GM15510 (cell line): ENCODE results near the gene ADSL.

Experiments used
- POLR2A ChIP-seq: IDR thresholded peaks from 3 replicates; pipeline ENCODE4 v1.6.1; 2011; ENCODE audit warnings: borderline replicate concordance; ENCODE audit not compliant: insufficient read length; ENCODE audit errors: extremely low read depth

Gene ADSL

DNA sequence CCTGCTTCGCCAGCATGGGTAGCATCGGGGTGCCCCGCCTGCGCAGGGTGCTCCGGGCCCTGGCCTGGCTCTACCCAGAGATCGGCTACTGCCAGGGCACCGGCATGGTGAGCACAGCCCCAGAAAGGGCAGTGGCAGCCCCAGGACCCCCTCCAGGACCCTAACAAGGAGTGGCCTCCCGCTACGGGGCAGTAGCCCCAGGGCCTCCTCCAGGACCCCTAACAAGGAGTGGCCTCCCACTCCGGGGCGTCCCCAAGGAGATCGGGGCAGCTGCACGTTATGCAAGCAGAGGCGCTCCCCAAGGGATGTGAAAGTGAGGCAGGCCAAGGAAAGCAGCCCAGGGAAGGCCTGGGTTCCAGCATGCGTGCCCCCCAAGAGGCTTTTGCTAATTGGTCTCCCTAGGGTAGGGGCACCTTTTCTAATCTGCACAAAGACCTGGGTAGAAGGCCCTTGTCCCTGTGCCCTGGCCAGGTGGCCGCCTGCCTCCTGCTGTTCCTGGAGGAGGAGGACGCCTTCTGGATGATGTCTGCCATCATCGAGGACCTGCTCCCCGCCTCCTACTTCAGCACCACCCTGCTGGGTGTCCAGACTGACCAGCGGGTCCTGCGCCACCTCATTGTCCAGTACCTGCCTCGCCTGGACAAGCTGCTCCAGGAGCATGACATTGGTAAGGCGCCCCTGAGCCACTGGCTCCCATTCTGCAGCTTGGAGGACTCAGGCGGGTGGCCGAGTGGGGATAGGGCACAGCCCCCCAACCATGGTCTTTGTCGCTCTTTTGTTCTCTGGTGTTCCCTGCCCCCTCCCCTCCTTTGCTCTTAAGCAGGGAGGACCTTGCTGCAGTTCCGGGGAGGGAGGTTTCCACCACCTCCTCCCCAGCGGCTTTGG lies 59.1 kb downstream of the ADSL start:
- TF ChIP-seq POLR2A = no peak

GRCh38 chr22:40406063-40406890 lies 60.0 kb downstream of the ADSL start:
- TF ChIP-seq POLR2A = no peak

DNA sequence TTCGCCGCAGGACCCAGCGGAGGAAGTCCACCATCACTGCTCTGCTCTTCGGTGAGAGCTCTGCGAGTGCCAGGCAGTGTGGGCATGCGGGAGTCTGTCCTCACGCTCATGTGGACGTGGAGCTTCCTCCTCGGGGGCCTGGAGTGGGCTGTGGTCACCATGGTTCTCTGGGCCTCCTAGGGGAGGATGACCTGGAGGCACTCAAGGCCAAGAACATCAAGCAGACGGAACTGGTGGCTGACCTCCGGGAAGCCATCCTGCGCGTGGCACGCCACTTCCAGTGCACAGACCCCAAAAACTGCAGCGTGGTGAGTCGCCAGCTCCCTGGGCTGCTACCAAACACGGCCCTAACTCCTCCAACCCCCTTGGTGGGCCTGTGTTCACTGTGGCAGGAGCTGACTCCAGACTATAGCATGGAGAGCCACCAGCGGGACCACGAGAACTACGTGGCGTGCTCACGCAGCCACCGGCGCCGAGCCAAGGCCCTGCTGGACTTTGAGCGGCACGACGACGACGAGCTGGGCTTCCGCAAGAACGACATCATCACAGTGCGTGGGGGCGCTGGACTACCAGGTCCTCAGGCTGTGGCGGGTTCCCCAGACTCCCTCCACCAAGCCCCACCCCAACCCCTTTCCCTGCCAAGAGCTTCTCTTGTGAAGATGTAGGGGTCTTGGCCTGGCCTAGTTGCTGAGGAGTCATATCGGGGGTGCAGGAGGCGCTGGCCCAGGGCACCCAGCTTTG lies 60.9 kb downstream of the ADSL start:
- no peak for TF ChIP-seq POLR2A

DNA sequence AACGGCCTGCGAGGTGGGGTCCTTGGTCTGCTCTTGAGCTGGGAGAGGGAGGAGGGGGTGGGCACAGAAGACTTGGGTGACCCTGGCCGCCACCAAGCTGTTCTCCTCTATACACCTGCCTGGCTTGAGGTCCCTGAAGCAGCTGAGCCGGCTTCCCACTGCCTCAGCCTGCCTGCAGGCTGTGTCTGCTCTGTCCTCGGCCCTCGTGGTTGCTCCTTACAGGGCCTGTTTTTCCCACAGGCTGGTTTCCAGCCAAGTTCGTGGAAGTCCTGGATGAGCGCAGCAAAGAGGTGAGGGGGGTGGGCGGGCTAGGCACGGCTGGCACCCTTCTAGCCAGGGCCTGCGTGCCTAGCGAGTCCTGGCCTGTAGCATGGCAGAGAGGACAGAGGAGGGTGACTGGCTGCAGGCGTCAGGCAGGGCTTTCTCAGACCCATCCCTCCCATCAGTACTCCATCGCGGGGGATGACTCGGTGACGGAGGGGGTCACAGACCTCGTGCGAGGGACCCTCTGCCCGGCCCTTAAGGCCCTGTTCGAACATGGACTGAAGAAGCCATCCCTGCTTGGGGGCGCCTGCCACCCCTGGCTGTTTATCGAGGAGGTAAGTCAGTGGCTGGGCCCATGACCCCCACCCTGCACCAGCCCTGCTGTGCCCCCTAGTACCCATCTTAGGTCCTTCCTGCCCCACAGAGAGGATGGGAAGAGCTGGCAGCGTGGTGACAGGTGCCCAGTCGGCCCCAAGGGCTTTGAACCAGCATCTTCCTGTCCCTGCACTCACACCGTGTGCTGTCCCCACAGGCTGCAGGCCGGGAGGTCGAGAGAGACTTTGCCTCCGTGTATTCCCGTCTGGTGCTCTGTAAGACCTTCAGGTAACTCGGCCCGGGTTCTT lies 61.8 kb downstream of the ADSL start:
- no peak for TF ChIP-seq POLR2A

DNA sequence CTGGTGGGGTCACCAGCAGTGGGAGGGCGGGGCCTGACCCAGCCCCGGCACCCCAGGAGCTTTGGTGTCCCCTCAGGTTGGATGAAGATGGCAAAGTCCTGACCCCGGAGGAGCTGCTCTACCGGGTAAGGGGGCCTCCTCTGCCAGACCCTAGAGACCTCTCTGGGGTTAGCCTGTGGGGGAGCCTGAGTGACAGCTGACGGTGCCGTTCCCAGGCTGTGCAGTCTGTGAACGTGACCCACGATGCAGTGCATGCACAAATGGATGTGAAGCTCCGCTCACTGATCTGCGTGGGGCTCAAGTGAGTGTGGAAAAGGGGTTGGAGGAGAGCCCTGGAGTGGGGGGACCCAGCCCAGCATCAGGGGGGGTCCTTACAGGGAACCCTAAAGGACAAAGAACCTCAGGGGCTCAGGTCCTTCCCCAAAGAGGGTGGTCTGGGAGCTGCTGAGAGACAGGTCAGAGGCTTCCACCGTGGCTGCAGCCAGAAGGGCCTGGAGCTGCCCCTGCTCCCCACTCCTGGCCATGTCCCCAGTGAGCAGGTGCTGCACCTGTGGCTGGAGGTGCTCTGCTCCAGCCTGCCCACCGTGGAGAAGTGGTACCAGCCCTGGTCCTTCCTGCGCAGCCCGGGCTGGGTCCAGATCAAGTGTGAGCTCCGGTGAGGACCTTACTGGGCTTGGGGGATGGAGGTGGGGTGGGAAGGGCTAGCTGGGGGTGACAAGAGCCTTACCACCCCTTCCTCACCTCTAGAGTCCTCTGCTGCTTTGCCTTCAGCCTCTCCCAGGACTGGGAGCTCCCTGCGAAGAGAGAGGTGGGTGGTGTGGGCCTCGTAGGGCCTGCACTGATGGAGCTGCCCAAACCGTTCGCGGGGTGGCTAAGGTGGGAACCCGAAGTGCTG lies 62.7 kb downstream of the ADSL start:
- TF ChIP-seq POLR2A = no peak

DNA sequence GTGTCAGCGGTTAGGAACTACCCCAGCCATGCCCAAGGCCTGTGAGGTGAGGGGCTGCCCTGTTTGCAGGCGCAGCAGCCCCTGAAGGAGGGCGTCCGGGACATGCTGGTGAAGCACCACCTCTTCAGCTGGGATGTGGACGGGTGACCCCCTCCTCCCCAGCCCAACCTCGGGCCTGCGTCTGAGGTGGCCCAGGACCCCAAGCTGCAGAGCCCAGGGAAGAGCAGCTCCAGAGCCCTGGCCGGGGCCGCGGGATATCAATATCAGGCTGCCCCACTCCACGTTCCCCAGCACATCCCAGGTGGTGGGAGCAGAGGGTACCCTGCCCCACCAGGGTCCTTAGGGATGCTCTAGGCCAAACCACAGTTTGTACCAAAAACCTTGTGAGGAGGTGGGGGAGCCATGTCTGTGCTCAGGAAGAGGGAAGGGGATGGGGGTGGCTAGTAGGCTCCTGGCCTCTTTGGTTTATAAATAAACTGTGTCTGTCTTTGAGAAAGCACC lies 63.4 kb downstream of the ADSL start:
- TF ChIP-seq POLR2A = no peak

- no peak for TF ChIP-seq POLR2A
Measured at GRCh38 chr22:40410272-40410671, 64.0 kb downstream of the ADSL start.

GRCh38 chr22:40410731-40411505 lies 64.6 kb downstream of the ADSL start:
- no peak for TF ChIP-seq POLR2A

DNA sequence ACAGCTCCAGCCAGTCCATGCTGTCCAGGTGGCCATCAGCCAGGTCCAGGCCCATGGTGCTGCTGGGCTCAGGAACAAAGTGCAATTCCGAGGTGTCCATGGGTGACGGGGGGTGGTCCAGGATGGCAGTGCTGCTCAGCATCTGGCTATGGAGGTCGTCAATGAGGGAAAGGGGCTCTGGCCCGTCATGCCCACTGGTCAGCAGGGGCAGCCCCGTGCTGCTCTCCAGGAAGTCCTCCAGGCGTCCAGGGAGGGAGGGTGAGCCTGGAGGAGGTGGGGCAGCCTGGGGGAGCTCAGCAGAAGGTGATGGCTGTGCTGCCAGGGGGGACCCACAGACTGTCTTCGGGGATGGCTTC lies 65.2 kb downstream of the ADSL start:
- TF ChIP-seq POLR2A = no peak

DNA sequence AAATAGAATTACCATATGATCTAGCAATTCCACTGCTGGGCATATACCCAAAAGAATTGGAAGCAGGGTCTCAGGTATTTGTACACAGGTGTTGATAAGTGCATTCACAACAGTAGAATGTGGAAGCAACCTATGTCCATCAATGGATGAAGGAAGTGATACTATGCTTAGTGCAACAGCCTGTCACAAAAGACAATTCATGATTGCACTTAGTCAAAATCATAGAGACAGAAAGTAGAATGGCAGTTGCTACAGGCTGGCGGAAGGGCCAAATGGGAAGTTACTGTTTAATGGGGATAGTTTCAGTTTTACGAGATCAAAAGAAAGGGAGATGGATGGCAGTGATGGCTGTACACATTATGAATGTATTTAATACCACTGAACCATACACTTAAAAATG lies 66.1 kb downstream of the ADSL start:
- TF ChIP-seq POLR2A = no peak

- TF ChIP-seq POLR2A = no peak
Measured at GRCh38 chr22:40413873-40414272, 67.6 kb downstream of the ADSL start.

- TF ChIP-seq POLR2A = no peak
Measured at GRCh38 chr22:40414311-40414710, 68.0 kb downstream of the ADSL start.

DNA sequence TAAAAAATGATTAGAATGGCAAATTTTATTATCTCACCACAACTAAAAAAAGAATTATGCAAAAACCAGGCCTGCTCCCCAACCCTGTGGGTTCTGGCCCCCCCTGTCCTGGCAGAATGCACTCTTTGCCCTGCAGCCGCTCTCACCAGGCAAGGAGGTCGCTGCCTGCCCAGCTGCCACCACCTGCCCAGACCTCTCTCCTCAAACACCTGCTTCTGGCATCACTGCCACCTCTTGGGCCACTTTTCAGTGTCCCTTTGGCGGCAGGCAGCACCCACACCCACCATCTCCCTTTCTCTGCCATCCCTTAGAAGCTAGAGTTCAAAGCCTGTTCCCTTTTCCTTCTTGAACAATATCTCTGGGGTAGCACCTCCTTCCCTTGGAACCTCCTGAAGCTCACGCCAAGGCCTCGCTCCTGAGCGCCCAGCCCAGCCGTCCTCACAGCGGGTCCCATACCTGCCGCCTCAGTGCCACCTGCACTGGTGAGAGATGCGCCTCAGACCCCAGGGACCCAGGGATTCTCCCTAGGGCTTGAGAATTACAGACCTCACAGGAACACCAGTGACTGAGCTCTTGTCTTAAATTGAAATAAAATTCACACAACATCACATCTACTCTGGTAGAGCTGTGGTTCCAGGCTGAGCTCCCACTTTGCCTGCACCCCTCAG lies 68.7 kb downstream of the ADSL start:
- TF ChIP-seq POLR2A = peak; percentile 6
